Endothelial cell of umbilical vein (primary cell): ENCODE measurements around the gene CRYAB.

Experiments
- POLR2A ChIP-seq: IDR thresholded peaks from 2 replicates; pipeline ENCODE4 v1.6.1; 2012; ENCODE audit warnings: low read depth, mild to moderate bottlenecking, control low read depth, low read length
- TF ChIP-seq, protein P1 (sequence below), 2 donors: IDR thresholded peaks; 1 replicate in 1 of 2; 2 replicates in 1 of 2; pipeline ENCODE4 v1.5.1; 2011; ENCODE audit warnings: low read length in 2 of 2, mild to moderate bottlenecking in 2 of 2, moderate library complexity in 2 of 2, control low read depth in 1 of 2, inconsistent platforms in 1 of 2, low read depth in 1 of 2; ENCODE audit not compliant: insufficient read depth in 1 of 2; ENCODE audit errors: extremely low read depth in 1 of 2
- TF ChIP-seq, protein P2 (sequence below): IDR thresholded peaks from 2 replicates; pipeline ENCODE4 v1.6.1; 2011; ENCODE audit not compliant: insufficient read depth, insufficient read length

DNA sequence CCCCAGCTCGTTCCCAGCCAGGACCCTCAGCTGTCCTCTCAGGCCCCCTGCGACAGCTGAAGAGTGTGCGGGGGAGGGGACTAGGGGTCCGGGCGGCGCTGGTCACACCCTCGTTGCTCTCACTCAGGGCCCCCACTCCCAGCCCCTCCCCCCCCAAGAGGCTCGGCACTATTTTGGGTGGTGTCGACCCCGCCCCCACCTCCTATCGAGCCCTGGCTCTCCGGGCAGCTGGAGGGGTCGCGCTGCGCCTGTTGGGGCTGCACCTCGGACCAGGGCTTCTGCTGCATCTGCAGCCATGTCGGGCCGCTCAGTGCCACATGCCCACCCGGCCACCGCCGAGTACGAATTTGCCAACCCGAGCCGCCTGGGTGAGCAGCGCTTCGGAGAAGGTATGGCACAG lies 965 bp upstream of the CRYAB start, which contains the start of gene HSPB2:
- TF ChIP-seq, protein P1, sequence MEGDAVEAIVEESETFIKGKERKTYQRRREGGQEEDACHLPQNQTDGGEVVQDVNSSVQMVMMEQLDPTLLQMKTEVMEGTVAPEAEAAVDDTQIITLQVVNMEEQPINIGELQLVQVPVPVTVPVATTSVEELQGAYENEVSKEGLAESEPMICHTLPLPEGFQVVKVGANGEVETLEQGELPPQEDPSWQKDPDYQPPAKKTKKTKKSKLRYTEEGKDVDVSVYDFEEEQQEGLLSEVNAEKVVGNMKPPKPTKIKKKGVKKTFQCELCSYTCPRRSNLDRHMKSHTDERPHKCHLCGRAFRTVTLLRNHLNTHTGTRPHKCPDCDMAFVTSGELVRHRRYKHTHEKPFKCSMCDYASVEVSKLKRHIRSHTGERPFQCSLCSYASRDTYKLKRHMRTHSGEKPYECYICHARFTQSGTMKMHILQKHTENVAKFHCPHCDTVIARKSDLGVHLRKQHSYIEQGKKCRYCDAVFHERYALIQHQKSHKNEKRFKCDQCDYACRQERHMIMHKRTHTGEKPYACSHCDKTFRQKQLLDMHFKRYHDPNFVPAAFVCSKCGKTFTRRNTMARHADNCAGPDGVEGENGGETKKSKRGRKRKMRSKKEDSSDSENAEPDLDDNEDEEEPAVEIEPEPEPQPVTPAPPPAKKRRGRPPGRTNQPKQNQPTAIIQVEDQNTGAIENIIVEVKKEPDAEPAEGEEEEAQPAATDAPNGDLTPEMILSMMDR (IDR thresholded peaks at IDR 0.05; ENCODE audit: extremely low read depth in 1 of 2, insufficient read depth in 1 of 2, low read depth in 1 of 2, low read length in 2 of 2): no peak
- TF ChIP-seq POLR2A: no peak
- TF ChIP-seq, protein P2, sequence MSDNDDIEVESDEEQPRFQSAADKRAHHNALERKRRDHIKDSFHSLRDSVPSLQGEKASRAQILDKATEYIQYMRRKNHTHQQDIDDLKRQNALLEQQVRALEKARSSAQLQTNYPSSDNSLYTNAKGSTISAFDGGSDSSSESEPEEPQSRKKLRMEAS: no peak
